HCT116 (cell line): ENCODE results near the gene PITRM1. TPM values are rescaled to one million over a fixed set of nuclear protein-coding genes. Genes with fewer than 3 reads are reported as not detected.

Experiments used
- ATAC-seq: fragments of 200-7000 bp; cut with Tn5 transposase; 2 replicates; pipeline ENCODE4 v1.9.1; 2020; ENCODE audit warnings: mild to moderate bottlenecking, moderate library complexity
- BruUV-seq: library from RNA; stranded (reverse); fragments of 400-500 nt; replicated peaks from 2 replicates; lab custom pipeline; 2021; lab: Mats Ljungman, UMichigan
- CTCF ChIA-PET: fragments of 300-600 bp; sonication (Branson Sonifier 250); formaldehyde crosslinking; loops from one replicate; lab custom pipeline; 2021; ENCODE audit warnings: antibody characterized with exemption; lab: Charles Lee
- POLR2A ChIA-PET: fragments of 300-600, 350-600 bp; sonication (Branson Sonifier 250); formaldehyde crosslinking; loops from one replicate; lab custom pipeline; 2021; ENCODE audit warnings: antibody characterized with exemption; lab: Charles Lee
- RAD21 ChIA-PET, 2 experiments: fragments of 300-600 bp; sonication (Branson Sonifier 250); formaldehyde crosslinking; loops; one replicate each; lab custom pipeline; 2023; ENCODE audit warnings: low total read pairs in 2 of 2; ENCODE audit not compliant: uncharacterized antibody in 2 of 2, unreplicated experiment in 2 of 2, low non-redundant PET in 1 of 2; lab: Charles Lee
- DNase-seq: peaks from one replicate; pipeline ENCODE4 v3.0.0-alpha.2; 2010; ENCODE audit warnings: low read depth, low spot score
- H2AFZ ChIP-seq: fragments of 200-600 bp; shearing (Covaris generic), sonication (generic); 2 replicates; pipeline ENCODE4 v1.6.1; 2017; ENCODE audit warnings: low read depth, mixed run types, mixed read lengths, antibody characterized with exemption, low read length; ENCODE audit not compliant: poor library complexity, severe bottlenecking
- H3K27ac ChIP-seq: 2 replicates; pipeline ENCODE4 v1.5.1; 2012; ENCODE audit warnings: low read depth, low read length
- H3K27me3 ChIP-seq: fragments of 200-600 bp; sonication (generic); 2 replicates; pipeline ENCODE4 v1.6.1; 2016; ENCODE audit warnings: mixed run types, low read length, mixed read lengths; ENCODE audit not compliant: insufficient read depth
- H3K36me3 ChIP-seq, 2 experiments: fragments of 200-500 bp in 1 of 2; fragments of 200-600 bp in 1 of 2; sonication (Bioruptor generic) in 1 of 2; sonication (generic) in 1 of 2; 2 replicates each; pipeline versions ENCODE4 v1.5.1 to v1.6.1; 2014 to 2016; ENCODE audit warnings: low read length in 2 of 2, inconsistent platforms in 1 of 2, mixed read lengths in 1 of 2, mixed run types in 1 of 2; ENCODE audit not compliant: insufficient read depth in 2 of 2, control insufficient read depth in 1 of 2
- H3K4me1 ChIP-seq, 2 experiments: fragments of 200-600 bp in 1 of 2; sonication (generic) in 1 of 2; 2 replicates each; pipeline versions ENCODE4 v1.5.1 to v1.6.1; 2012 to 2017; ENCODE audit warnings: low read length in 2 of 2, inconsistent platforms in 1 of 2, mild to moderate bottlenecking in 1 of 2, mixed read lengths in 1 of 2, mixed run types in 1 of 2, moderate library complexity in 1 of 2; ENCODE audit not compliant: insufficient read depth in 2 of 2, control insufficient read depth in 1 of 2
- H3K4me2 ChIP-seq: fragments of 200-600 bp; sonication (generic); 2 replicates; pipeline ENCODE4 v1.6.1; 2017; ENCODE audit warnings: mixed run types, low read length, mixed read lengths
- H3K4me3 ChIP-seq, 2 experiments: fragments of 200-600 bp in 1 of 2; sonication (generic) in 1 of 2; replicated peaks in 1 of 2; 2 replicates each; pipeline ENCODE4 v1.5.1; 2011 to 2016; ENCODE audit warnings: low read length in 2 of 2, control low read depth in 1 of 2, low read depth in 1 of 2, mild to moderate bottlenecking in 1 of 2, mixed read lengths in 1 of 2, mixed run types in 1 of 2
- H3K79me2 ChIP-seq: fragments of 200-600 bp; sonication (generic); 2 replicates; pipeline ENCODE4 v1.6.1; 2017; ENCODE audit warnings: mild to moderate bottlenecking, mixed run types, low read length, moderate library complexity, mixed read lengths; ENCODE audit not compliant: insufficient read depth
- H3K9ac ChIP-seq: fragments of 200-600 bp; sonication (generic); 2 replicates; pipeline ENCODE4 v1.6.1; 2016; ENCODE audit warnings: low read length, mixed read lengths
- H3K9me2 ChIP-seq: fragments of 200-600 bp; sonication (generic), shearing (Covaris generic); 2 replicates; pipeline ENCODE4 v1.6.1; 2017; ENCODE audit warnings: mixed run types, mild to moderate bottlenecking, moderate library complexity; ENCODE audit not compliant: insufficient read depth
- H3K9me3 ChIP-seq, 2 experiments: fragments of 200-500 bp in 1 of 2; fragments of 200-600 bp in 1 of 2; sonication (Bioruptor generic) in 1 of 2; sonication (generic) in 1 of 2; 2 replicates each; pipeline ENCODE4 v1.6.1; 2014 to 2017; ENCODE audit warnings: low read length in 2 of 2, mixed read lengths in 2 of 2, inconsistent platforms in 1 of 2, low read depth in 1 of 2, mild to moderate bottlenecking in 1 of 2, mixed run types in 1 of 2, moderate library complexity in 1 of 2; ENCODE audit not compliant: control insufficient read depth in 1 of 2, insufficient read depth in 1 of 2
- H4K20me1 ChIP-seq: fragments of 200-600 bp; sonication (generic), shearing (Covaris generic); 2 replicates; pipeline ENCODE4 v1.6.1; 2017; ENCODE audit warnings: mixed run types, mild to moderate bottlenecking, moderate library complexity; ENCODE audit not compliant: insufficient read depth
- ATF3 ChIP-seq: IDR thresholded peaks from 2 replicates; pipeline ENCODE4 v1.6.1; 2012
- CBX3 ChIP-seq: IDR thresholded peaks from 2 replicates; pipeline ENCODE4 v1.6.1; 2012; ENCODE audit warnings: low read depth
- EGR1 ChIP-seq: IDR thresholded peaks from 2 replicates; pipeline ENCODE4 v1.6.1; 2012; ENCODE audit warnings: low read depth
- ELF1 ChIP-seq: IDR thresholded peaks from 2 replicates; pipeline ENCODE4 v1.6.1; 2012; ENCODE audit warnings: low read depth, borderline replicate concordance
- EZH2phosphoT487 ChIP-seq: fragments of 200-600 bp; IDR thresholded peaks from 2 replicates; pipeline ENCODE4 v1.6.1; 2018; ENCODE audit warnings: antibody characterized with exemption, borderline replicate concordance
- JUND ChIP-seq: IDR thresholded peaks from 2 replicates; pipeline ENCODE4 v1.6.1; 2012
- POLR2A ChIP-seq: IDR thresholded peaks from 2 replicates; pipeline ENCODE4 v1.7.0; 2011; ENCODE audit warnings: borderline replicate concordance; ENCODE audit not compliant: insufficient read depth, insufficient read length; ENCODE audit errors: extremely low read depth
- POLR2AphosphoS5 ChIP-seq: IDR thresholded peaks from 2 replicates; pipeline ENCODE4 v1.6.1; 2011; ENCODE audit warnings: mild to moderate bottlenecking, low read depth, low read length, moderate library complexity
- RAD21 ChIP-seq: IDR thresholded peaks from 2 replicates; pipeline ENCODE4 v1.6.1; 2012; ENCODE audit warnings: low read depth, mild to moderate bottlenecking
- REST ChIP-seq: IDR thresholded peaks from 2 replicates; pipeline ENCODE4 v1.6.1; 2012; ENCODE audit warnings: low read depth
- SIN3A ChIP-seq: IDR thresholded peaks from 2 replicates; pipeline ENCODE4 v1.6.1; 2012; ENCODE audit warnings: low read depth
- SP1 ChIP-seq: IDR thresholded peaks from 2 replicates; pipeline ENCODE4 v1.6.1; 2012; ENCODE audit warnings: low read depth
- YY1 ChIP-seq: IDR thresholded peaks from 2 replicates; pipeline ENCODE4 v1.6.1; 2011; ENCODE audit warnings: low read length, low read depth, moderate library complexity, mild to moderate bottlenecking; ENCODE audit not compliant: insufficient replicate concordance; ENCODE audit errors: extremely low read depth
- ZBTB33 ChIP-seq: IDR thresholded peaks from 2 replicates; pipeline ENCODE4 v1.6.1; 2011; ENCODE audit warnings: mild to moderate bottlenecking, low read length, moderate library complexity; ENCODE audit not compliant: insufficient replicate concordance; ENCODE audit errors: extremely low read depth
- intact Hi-C: fragments of 100-400 bp; cut with micrococcal nuclease; formaldehyde crosslinking; loops from 2 replicates; pipeline ENCODE4 v1.10.0; 2022
- total RNA-seq: library from RNA; stranded (reverse); gene quantifications from one replicate; pipeline ENCODE4 v1.2.1, GENCODE V29; 2021; ENCODE audit not compliant: unreplicated experiment

PITRM1 gene
- total RNA-seq, 1 experiment from 2014 or later, result 59.5 TPM

GRCh38 chr10:3111621-3112163 is 60.9 kb downstream of the PITRM1 start:
- ChIA-PET POLR2A (no interaction called here), RAD21 (no interaction called here), CTCF (no interaction called here)
- intact Hi-C loops, result no loop called here
- ATAC-seq (no peak), DNase-seq (no peak)
- H3K9ac ChIP-seq, result no peak overlapping the region
- no peaks in the 10 kb centered on the region for H3K27me3 ChIP-seq
- no peaks in the 10 kb centered on the region for H3K9me3 ChIP-seq
- no peaks in the 10 kb centered on the region for H4K20me1 ChIP-seq
- peaks cover 65 to 69% of the 10 kb centered on the region in 2 experiments for H3K36me3 ChIP-seq
- no peak overlapping the region for H3K27ac ChIP-seq
- TF ChIP-seq ELF1, result no peak
- TF ChIP-seq POLR2A, result no peak
- TF ChIP-seq YY1, result no peak
- TF ChIP-seq SP1, result no peak
- no peak for TF ChIP-seq RAD21
- no peak for TF ChIP-seq CBX3
- TF ChIP-seq EGR1, result no peak
- no peak for TF ChIP-seq SIN3A
- TF ChIP-seq ATF3, result no peak
- TF ChIP-seq EZH2phosphoT487, result no peak
- no peak for TF ChIP-seq POLR2AphosphoS5
- TF ChIP-seq ZBTB33, result no peak
- TF ChIP-seq JUND, result no peak
- TF ChIP-seq REST, result no peak
- no peak overlapping the region for H3K4me2 ChIP-seq
- H3K79me2 ChIP-seq, result peaks cover 28% of the 10 kb centered on the region
- no peak overlapping the region for H2AFZ ChIP-seq
- no peak overlapping the region for H3K4me3 ChIP-seq
- H3K9me2 ChIP-seq, result no peaks in the 10 kb centered on the region
- no TSS peak for BruUV-seq
- H3K4me1 ChIP-seq, result no peaks in the 10 kb centered on the region
